Measurements from ENCODE around the gene CASKIN2.
A peak's percentile ranks its signal among the peaks of the same experiment; 100 is the strongest.

Gene CASKIN2

GRCh38 chr17:75502721-75503329 is 12.5 kb downstream of the CASKIN2 start:
- peaks cover 15% of the 10 kb centered on the region for H3K4me1 Mint-ChIP-seq

GRCh38 chr17:75502072-75502720 is 13.1 kb downstream of the CASKIN2 start:
- TF ChIP-seq, protein P1, sequence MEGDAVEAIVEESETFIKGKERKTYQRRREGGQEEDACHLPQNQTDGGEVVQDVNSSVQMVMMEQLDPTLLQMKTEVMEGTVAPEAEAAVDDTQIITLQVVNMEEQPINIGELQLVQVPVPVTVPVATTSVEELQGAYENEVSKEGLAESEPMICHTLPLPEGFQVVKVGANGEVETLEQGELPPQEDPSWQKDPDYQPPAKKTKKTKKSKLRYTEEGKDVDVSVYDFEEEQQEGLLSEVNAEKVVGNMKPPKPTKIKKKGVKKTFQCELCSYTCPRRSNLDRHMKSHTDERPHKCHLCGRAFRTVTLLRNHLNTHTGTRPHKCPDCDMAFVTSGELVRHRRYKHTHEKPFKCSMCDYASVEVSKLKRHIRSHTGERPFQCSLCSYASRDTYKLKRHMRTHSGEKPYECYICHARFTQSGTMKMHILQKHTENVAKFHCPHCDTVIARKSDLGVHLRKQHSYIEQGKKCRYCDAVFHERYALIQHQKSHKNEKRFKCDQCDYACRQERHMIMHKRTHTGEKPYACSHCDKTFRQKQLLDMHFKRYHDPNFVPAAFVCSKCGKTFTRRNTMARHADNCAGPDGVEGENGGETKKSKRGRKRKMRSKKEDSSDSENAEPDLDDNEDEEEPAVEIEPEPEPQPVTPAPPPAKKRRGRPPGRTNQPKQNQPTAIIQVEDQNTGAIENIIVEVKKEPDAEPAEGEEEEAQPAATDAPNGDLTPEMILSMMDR (IDR thresholded peaks at IDR 0.05; ENCODE audit: unreplicated experiment in 3 of 3) = no peak
- Mint-ChIP-seq H3K4me1 (peaks cover 14% of the 10 kb centered on the region), H3K9me3 (no peaks in the 10 kb centered on the region), H3K4me3 (no peak overlapping the region), H3K27me3 (ENCODE audit: low read depth) (no peaks in the 10 kb centered on the region), H3K27ac (no peak overlapping the region), H3K36me3 (ENCODE audit: low read depth) (peaks cover 18% of the 10 kb centered on the region)

More at GRCh38 chr17:75502721-75503329, 12.5 kb downstream of the CASKIN2 start:
- Mint-ChIP-seq H3K27ac (no peak overlapping the region), H3K4me3 (no peak overlapping the region), H3K27me3 (ENCODE audit: low read depth) (no peaks in the 10 kb centered on the region), H3K36me3 (ENCODE audit: low read depth) (peaks cover 16% of the 10 kb centered on the region), H3K9me3 (no peaks in the 10 kb centered on the region)
- TF ChIP-seq, protein P1 (IDR thresholded peaks at IDR 0.05; ENCODE audit: unreplicated experiment in 3 of 3) = no peak

DNA sequence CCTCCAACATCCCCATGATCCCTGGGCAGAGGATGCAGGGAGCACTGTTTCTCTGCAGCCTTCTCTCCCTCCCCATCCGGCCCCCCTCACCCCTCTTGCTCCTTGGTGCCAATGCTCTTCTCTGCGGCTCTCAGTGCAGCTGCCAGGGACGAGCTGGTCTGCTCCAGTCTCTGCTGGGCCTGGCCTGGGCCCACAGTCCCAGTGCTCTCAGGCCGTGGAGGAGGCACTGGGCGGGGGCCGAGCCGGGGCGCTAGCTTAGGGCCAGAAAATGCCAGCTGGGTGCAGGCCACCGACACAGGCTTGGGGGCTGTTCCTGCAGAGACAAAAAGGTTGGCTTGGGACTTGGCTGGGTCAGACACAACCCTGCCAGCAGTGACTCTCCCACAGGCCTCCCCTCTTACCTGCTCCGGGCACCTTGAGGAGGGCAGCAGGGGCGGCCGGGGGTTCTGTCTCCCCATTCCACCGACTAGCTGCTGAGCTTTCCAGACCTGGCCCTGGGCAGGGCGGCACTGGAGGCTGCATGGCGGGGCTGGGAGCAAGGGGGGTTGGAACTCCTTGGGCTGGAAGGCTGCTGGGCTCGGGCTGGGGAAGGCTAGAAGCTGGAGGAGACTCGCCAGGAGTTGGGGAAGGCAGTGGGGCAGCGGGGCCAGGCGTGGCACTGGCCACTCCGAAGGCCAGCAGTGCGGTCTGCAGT is 13.8 kb downstream of the CASKIN2 start:
- Mint-ChIP-seq H3K4me3 (no peak overlapping the region), H3K27me3 (ENCODE audit: low read depth) (no peaks in the 10 kb centered on the region), H3K36me3 (ENCODE audit: low read depth) (peaks cover 16% of the 10 kb centered on the region), H3K9me3 (no peaks in the 10 kb centered on the region), H3K4me1 (peaks cover 11% of the 10 kb centered on the region), H3K27ac (no peak overlapping the region)
- TF ChIP-seq, protein P1 (IDR thresholded peaks at IDR 0.05; ENCODE audit: unreplicated experiment in 3 of 3) = no peak

- TF ChIP-seq, protein P1 (IDR thresholded peaks at IDR 0.05; ENCODE audit: unreplicated experiment in 3 of 3) = no peak
- Mint-ChIP-seq H3K9me3 (no peaks in the 10 kb centered on the region), H3K4me3 (no peak overlapping the region), H3K27me3 (ENCODE audit: low read depth) (no peaks in the 10 kb centered on the region), H3K4me1 (peaks cover 11% of the 10 kb centered on the region), H3K27ac (peak overlapping the region in 1 of 3 experiments; percentile 68), H3K36me3 (ENCODE audit: low read depth) (peaks cover 12% of the 10 kb centered on the region)
Observed at GRCh38 chr17:75500419-75501216, 14.7 kb downstream of the CASKIN2 start.

GRCh38 chr17:75499313-75500022 is 15.9 kb downstream of the CASKIN2 start:
- Mint-ChIP-seq H3K36me3 (ENCODE audit: low read depth) (peaks cover 14% of the 10 kb centered on the region), H3K27ac (peak overlapping the region; percentile 35 to 77 (median 68)), H3K9me3 (no peaks in the 10 kb centered on the region), H3K4me3 (peak overlapping the region in 1 of 3 experiments; percentile 21), H3K27me3 (ENCODE audit: low read depth) (no peaks in the 10 kb centered on the region), H3K4me1 (peaks cover 11% of the 10 kb centered on the region)
- TF ChIP-seq, protein P1 (IDR thresholded peaks at IDR 0.05; ENCODE audit: unreplicated experiment in 3 of 3) = no peak

Data from nephron (organoid).